ENCODE results near the gene LIPE.

LIPE gene

GRCh38 chr19:42352301-42353259 is 74.6 kb downstream of the LIPE start:
- no peak for DNase-seq

Measured in fibroblast of skin of back (primary cell).